ENCODE data around the gene CLCN1. TPM values are rescaled to one million over a fixed set of nuclear protein-coding genes. Genes with fewer than 3 reads are reported as not detected.

The CLCN1 gene
- total and polyA plus RNA-seq, 2 of the 8 experiments (the other 6 are each of a cell fraction or from before 2014, with no cell fraction given) = 0.36 to 0.41 TPM

- TF ChIP-seq, protein P1, sequence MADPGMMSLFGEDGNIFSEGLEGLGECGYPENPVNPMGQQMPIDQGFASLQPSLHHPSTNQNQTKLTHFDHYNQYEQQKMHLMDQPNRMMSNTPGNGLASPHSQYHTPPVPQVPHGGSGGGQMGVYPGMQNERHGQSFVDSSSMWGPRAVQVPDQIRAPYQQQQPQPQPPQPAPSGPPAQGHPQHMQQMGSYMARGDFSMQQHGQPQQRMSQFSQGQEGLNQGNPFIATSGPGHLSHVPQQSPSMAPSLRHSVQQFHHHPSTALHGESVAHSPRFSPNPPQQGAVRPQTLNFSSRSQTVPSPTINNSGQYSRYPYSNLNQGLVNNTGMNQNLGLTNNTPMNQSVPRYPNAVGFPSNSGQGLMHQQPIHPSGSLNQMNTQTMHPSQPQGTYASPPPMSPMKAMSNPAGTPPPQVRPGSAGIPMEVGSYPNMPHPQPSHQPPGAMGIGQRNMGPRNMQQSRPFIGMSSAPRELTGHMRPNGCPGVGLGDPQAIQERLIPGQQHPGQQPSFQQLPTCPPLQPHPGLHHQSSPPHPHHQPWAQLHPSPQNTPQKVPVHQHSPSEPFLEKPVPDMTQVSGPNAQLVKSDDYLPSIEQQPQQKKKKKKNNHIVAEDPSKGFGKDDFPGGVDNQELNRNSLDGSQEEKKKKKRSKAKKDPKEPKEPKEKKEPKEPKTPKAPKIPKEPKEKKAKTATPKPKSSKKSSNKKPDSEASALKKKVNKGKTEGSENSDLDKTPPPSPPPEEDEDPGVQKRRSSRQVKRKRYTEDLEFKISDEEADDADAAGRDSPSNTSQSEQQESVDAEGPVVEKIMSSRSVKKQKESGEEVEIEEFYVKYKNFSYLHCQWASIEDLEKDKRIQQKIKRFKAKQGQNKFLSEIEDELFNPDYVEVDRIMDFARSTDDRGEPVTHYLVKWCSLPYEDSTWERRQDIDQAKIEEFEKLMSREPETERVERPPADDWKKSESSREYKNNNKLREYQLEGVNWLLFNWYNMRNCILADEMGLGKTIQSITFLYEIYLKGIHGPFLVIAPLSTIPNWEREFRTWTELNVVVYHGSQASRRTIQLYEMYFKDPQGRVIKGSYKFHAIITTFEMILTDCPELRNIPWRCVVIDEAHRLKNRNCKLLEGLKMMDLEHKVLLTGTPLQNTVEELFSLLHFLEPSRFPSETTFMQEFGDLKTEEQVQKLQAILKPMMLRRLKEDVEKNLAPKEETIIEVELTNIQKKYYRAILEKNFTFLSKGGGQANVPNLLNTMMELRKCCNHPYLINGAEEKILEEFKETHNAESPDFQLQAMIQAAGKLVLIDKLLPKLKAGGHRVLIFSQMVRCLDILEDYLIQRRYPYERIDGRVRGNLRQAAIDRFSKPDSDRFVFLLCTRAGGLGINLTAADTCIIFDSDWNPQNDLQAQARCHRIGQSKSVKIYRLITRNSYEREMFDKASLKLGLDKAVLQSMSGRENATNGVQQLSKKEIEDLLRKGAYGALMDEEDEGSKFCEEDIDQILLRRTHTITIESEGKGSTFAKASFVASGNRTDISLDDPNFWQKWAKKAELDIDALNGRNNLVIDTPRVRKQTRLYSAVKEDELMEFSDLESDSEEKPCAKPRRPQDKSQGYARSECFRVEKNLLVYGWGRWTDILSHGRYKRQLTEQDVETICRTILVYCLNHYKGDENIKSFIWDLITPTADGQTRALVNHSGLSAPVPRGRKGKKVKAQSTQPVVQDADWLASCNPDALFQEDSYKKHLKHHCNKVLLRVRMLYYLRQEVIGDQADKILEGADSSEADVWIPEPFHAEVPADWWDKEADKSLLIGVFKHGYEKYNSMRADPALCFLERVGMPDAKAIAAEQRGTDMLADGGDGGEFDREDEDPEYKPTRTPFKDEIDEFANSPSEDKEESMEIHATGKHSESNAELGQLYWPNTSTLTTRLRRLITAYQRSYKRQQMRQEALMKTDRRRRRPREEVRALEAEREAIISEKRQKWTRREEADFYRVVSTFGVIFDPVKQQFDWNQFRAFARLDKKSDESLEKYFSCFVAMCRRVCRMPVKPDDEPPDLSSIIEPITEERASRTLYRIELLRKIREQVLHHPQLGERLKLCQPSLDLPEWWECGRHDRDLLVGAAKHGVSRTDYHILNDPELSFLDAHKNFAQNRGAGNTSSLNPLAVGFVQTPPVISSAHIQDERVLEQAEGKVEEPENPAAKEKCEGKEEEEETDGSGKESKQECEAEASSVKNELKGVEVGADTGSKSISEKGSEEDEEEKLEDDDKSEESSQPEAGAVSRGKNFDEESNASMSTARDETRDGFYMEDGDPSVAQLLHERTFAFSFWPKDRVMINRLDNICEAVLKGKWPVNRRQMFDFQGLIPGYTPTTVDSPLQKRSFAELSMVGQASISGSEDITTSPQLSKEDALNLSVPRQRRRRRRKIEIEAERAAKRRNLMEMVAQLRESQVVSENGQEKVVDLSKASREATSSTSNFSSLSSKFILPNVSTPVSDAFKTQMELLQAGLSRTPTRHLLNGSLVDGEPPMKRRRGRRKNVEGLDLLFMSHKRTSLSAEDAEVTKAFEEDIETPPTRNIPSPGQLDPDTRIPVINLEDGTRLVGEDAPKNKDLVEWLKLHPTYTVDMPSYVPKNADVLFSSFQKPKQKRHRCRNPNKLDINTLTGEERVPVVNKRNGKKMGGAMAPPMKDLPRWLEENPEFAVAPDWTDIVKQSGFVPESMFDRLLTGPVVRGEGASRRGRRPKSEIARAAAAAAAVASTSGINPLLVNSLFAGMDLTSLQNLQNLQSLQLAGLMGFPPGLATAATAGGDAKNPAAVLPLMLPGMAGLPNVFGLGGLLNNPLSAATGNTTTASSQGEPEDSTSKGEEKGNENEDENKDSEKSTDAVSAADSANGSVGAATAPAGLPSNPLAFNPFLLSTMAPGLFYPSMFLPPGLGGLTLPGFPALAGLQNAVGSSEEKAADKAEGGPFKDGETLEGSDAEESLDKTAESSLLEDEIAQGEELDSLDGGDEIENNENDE (IDR thresholded peaks at IDR 0.05; ENCODE audit: insufficient replicate concordance, low read length) = no peak
- TF ChIP-seq POLR2A (IDR thresholded peaks at IDR 0.05; ENCODE audit: control extremely low read depth in 1 of 2, low read depth in 2 of 2, low read length in 2 of 2) (no peak), JUN (IDR thresholded peaks at IDR 0.05; ENCODE audit: low read depth, low read length) (no peak), USF2 (IDR thresholded peaks at IDR 0.05; ENCODE audit: low read length) (no peak), EGR1 (IDR thresholded peaks at IDR 0.05; ENCODE audit: borderline replicate concordance, low read depth, low read length) (no peak), YY1 (IDR thresholded peaks at IDR 0.05; ENCODE audit: low read depth, low read length) (no peak), CBX8 (IDR thresholded peaks at IDR 0.05; ENCODE audit: borderline replicate concordance, low read depth, low read length) (no peak), TBP (IDR thresholded peaks at IDR 0.05; ENCODE audit: low read depth, low read length) (no peak)
Observed at GRCh38 chr7:143398616-143399015, 82.7 kb downstream of the CLCN1 start (continued).
